SK-N-SH (cell line): ENCODE data around the gene CFTR. TPM values are rescaled to one million over a fixed set of nuclear protein-coding genes. Genes with fewer than 3 reads are reported as not detected.

Experiments
- CTCF ChIA-PET: fragments of 300-600, 350-600 bp; formaldehyde crosslinking; extraction: SDS; loops from one replicate; lab custom pipeline; 2021; lab: Yijun Ruan, JAX
- POLR2A ChIA-PET: fragments of 350-600 bp; sonication (Branson Sonifier 250); formaldehyde crosslinking; extraction: SDS; loops from one replicate; lab custom pipeline; 2020; ENCODE audit warnings: antibody characterized with exemption, inconsistent platforms; lab: Yijun Ruan, JAX
- DNase-seq: peaks from one replicate; pipeline ENCODE4 v3.0.0; 2012
- H2AFZ ChIP-seq: fragments of 200-600 bp; sonication (generic); 2 replicates; pipeline ENCODE4 v1.8.1; 2016; ENCODE audit warnings: antibody characterized with exemption, mild to moderate bottlenecking, low read depth
- H3F3A ChIP-seq: fragments of 200-600 bp; sonication (generic); replicated peaks from 2 replicates; pipeline ENCODE3; 2016; ENCODE audit warnings: antibody characterized with exemption, mild to moderate bottlenecking; ENCODE audit not compliant: insufficient read depth
- H3K27ac ChIP-seq, 2 experiments: fragments of 200-500 bp in 1 of 2; fragments of 200-600 bp in 1 of 2; sonication (Bioruptor generic) in 1 of 2; sonication (generic), shearing (Covaris generic) in 1 of 2; 2 replicates each; pipeline versions ENCODE4 v1.5.1 to v1.6.1; 2014 to 2016; ENCODE audit warnings: low read depth in 2 of 2, inconsistent platforms in 1 of 2, low read length in 1 of 2, mild to moderate bottlenecking in 1 of 2, mixed read lengths in 1 of 2
- H3K27me3 ChIP-seq: fragments of 200-600 bp; sonication (generic), shearing (Covaris generic); 2 replicates; pipeline ENCODE4 v1.6.1; 2016; ENCODE audit warnings: mixed run types; ENCODE audit not compliant: insufficient read depth
- H3K36me3 ChIP-seq, 2 experiments: fragments of 200-500 bp in 1 of 2; fragments of 200-600 bp in 1 of 2; sonication (Bioruptor generic) in 1 of 2; sonication (generic) in 1 of 2; replicated peaks in 1 of 2; 2 replicates each; pipeline versions ENCODE3 to v1.5.1; 2014 to 2016; ENCODE audit warnings: low read length in 1 of 2, mild to moderate bottlenecking in 1 of 2; ENCODE audit not compliant: insufficient read depth in 2 of 2, control insufficient read depth in 1 of 2
- H3K4me1 ChIP-seq, 2 experiments: fragments of 200-500 bp in 1 of 2; fragments of 200-600 bp in 1 of 2; sonication (Bioruptor generic) in 1 of 2; sonication (generic), shearing (Covaris generic) in 1 of 2; 2 replicates each; pipeline versions ENCODE4 v1.5.1 to v1.6.1; 2014 to 2016; ENCODE audit warnings: low read depth in 1 of 2, low read length in 1 of 2, mixed run types in 1 of 2; ENCODE audit not compliant: insufficient read depth in 2 of 2, control insufficient read depth in 1 of 2
- H3K4me2 ChIP-seq: fragments of 200-600 bp; sonication (generic), shearing (Covaris generic); 2 replicates; pipeline ENCODE4 v1.6.1; 2017; ENCODE audit warnings: mixed run types
- H3K4me3 ChIP-seq, 2 experiments: fragments of 200-500 bp in 1 of 2; fragments of 200-600 bp in 1 of 2; sonication (Bioruptor generic) in 1 of 2; sonication (generic), shearing (Covaris generic) in 1 of 2; 2 replicates each; pipeline versions ENCODE4 v1.5.1 to v1.8.1; 2014 to 2016; ENCODE audit warnings: low read depth in 2 of 2, inconsistent platforms in 1 of 2, low read length in 1 of 2, mild to moderate bottlenecking in 1 of 2, mixed read lengths in 1 of 2, moderate library complexity in 1 of 2
- H3K79me2 ChIP-seq: fragments of 200-600 bp; sonication (generic); 2 replicates; pipeline ENCODE4 v1.8.1; 2017; ENCODE audit warnings: mild to moderate bottlenecking; ENCODE audit not compliant: insufficient read depth
- H3K9ac ChIP-seq: fragments of 200-600 bp; sonication (generic); 2 replicates; pipeline ENCODE4 v1.6.1; 2017; ENCODE audit warnings: mixed run types
- H3K9me2 ChIP-seq: fragments of 200-600 bp; sonication (generic); 2 replicates; pipeline ENCODE4 v1.6.1; 2017; ENCODE audit warnings: mixed run types
- H3K9me3 ChIP-seq: fragments of 200-600 bp; sonication (generic); 2 replicates; pipeline ENCODE4 v1.6.1; 2017; ENCODE audit warnings: mixed run types, mild to moderate bottlenecking, moderate library complexity
- H4K20me1 ChIP-seq: fragments of 200-600 bp; sonication (generic); 2 replicates; pipeline ENCODE4 v1.6.1; 2017; ENCODE audit warnings: mild to moderate bottlenecking, mixed run types; ENCODE audit not compliant: insufficient read depth
- CTCF ChIP-seq: fragments of 200-600 bp; sonication (generic); IDR thresholded peaks from 2 replicates; pipeline ENCODE4 v1.6.1; 2017; ENCODE audit warnings: antibody characterized with exemption, mild to moderate bottlenecking, moderate library complexity
- ELF1 ChIP-seq: IDR thresholded peaks from 2 replicates; pipeline ENCODE4 v1.4.0; 2012
- EP300 ChIP-seq, 2 experiments: IDR thresholded peaks; 2 replicates each; pipeline versions ENCODE4 v1.4.0 to v1.6.1; 2012; ENCODE audit warnings: borderline replicate concordance in 1 of 2, low read depth in 1 of 2, low read length in 1 of 2
- EZH2phosphoT487 ChIP-seq: fragments of 200-600 bp; sonication (generic); IDR thresholded peaks from 2 replicates; pipeline ENCODE4 v1.6.1; 2017; ENCODE audit warnings: low read depth, mixed run types, mild to moderate bottlenecking, antibody characterized with exemption, moderate library complexity, borderline replicate concordance
- FOSL2 ChIP-seq: IDR thresholded peaks from 2 replicates; pipeline ENCODE4 v1.4.0; 2012; ENCODE audit warnings: low read depth, mild to moderate bottlenecking, moderate library complexity, borderline replicate concordance
- FOXJ3 ChIP-seq: sonication (generic); formaldehyde crosslinking; IDR thresholded peaks from 2 replicates; pipeline ENCODE4 v1.5.1; 2020; ENCODE audit warnings: mild to moderate bottlenecking, missing genetic modification reagents
- GABPA ChIP-seq: IDR thresholded peaks from 2 replicates; pipeline ENCODE4 v1.4.0; 2012; ENCODE audit warnings: low read depth, mild to moderate bottlenecking
- GATA2 ChIP-seq: sonication (generic); formaldehyde crosslinking; IDR thresholded peaks from 2 replicates; pipeline ENCODE4 v1.5.0; 2020; ENCODE audit warnings: mild to moderate bottlenecking, missing genetic modification reagents
- IRF3 ChIP-seq: fragments of 150-350 bp; IDR thresholded peaks from 2 replicates; pipeline ENCODE4 v1.6.1; 2016; ENCODE audit warnings: mild to moderate bottlenecking, low read depth, low read length
- MAX ChIP-seq: IDR thresholded peaks from 2 replicates; pipeline ENCODE4 v1.4.0; 2012; ENCODE audit warnings: low read depth
- MEF2A ChIP-seq: IDR thresholded peaks from 2 replicates; pipeline ENCODE4 v1.4.0; 2012; ENCODE audit warnings: low read depth, borderline replicate concordance
- PBX3 ChIP-seq: IDR thresholded peaks from 2 replicates; pipeline ENCODE4; 2012
- POLR2AphosphoS5 ChIP-seq: IDR thresholded peaks from 2 replicates; pipeline ENCODE4 v1.6.1; 2012; ENCODE audit warnings: low read depth, low read length
- RFX5 ChIP-seq: IDR thresholded peaks from 2 replicates; pipeline ENCODE4 v1.6.1; 2012; ENCODE audit warnings: mild to moderate bottlenecking, improper control_type of control experiment, low read length
- SMC3 ChIP-seq: IDR thresholded peaks from 2 replicates; pipeline ENCODE4 v1.6.1; 2012; ENCODE audit warnings: low read depth, low read length, improper control_type of control experiment
- TAF1 ChIP-seq: IDR thresholded peaks from 2 replicates; pipeline ENCODE4 v1.6.1; 2012; ENCODE audit warnings: low read depth, mild to moderate bottlenecking, low read length, moderate library complexity, borderline replicate concordance
- TCF12 ChIP-seq: IDR thresholded peaks from 2 replicates; pipeline ENCODE4 v1.4.0; 2012
- YY1 ChIP-seq: IDR thresholded peaks from 2 replicates; pipeline ENCODE4 v1.4.0; 2012; ENCODE audit warnings: low read depth, mild to moderate bottlenecking
- polyA plus RNA-seq, 3 experiments: library from polyadenylated mRNA; depleted of rRNA; stranded (reverse); fragments of >200 nt; gene quantifications; 2 replicates each; pipeline ENCODE4 v1.2.3, GENCODE V29; 2012

CFTR gene
- polyA plus RNA-seq, 1 of the 3 experiments (the other 2 are of a cell fraction): not detected

GRCh38 chr7:117472335-117472734 is 7.5 kb upstream of the CFTR start:
- CTCF ChIA-PET: interaction anchor here (0.8 kb wide), 1 partner anchor 78 kb away, joined by 4 read pairs; no protein-coding TSS in a partner anchor
- H3K4me2 ChIP-seq: no peak overlapping the region
- no peaks in the 10 kb centered on the region for H3K9me2 ChIP-seq
- POLR2A ChIA-PET: no interaction called here
- no peaks in the 10 kb centered on the region for H3K36me3 ChIP-seq
- no peaks in the 10 kb centered on the region for H3K4me1 ChIP-seq
- no peaks in the 10 kb centered on the region; the same call in 1 of the 2 replicates for H3K27me3 ChIP-seq
- no peak overlapping the region for H3K27ac ChIP-seq
- no peaks in the 10 kb centered on the region for H3K79me2 ChIP-seq
- TF ChIP-seq PBX3 (no peak), EZH2phosphoT487 (no peak), GATA2 (CRISPR knock-in tag) (no peak), CTCF (no peak), EP300 (IDR thresholded peaks at IDR 0.05; ENCODE audit: borderline replicate concordance in 1 of 2, low read depth in 1 of 2, low read length in 1 of 2) (no peak), RFX5 (no peak), SMC3 (no peak), TAF1 (no peak), FOSL2 (no peak), POLR2AphosphoS5 (no peak), GABPA (no peak), MAX (no peak), YY1 (no peak), IRF3 (no peak), MEF2A (no peak), TCF12 (no peak), ELF1 (no peak), FOXJ3 (CRISPR knock-in tag) (no peak)
- no peaks in the 10 kb centered on the region for H4K20me1 ChIP-seq
- no peaks in the 10 kb centered on the region for H3F3A ChIP-seq
- no peak overlapping the region for H2AFZ ChIP-seq
- no peak overlapping the region for H3K9ac ChIP-seq
- no peak overlapping the region for H3K4me3 ChIP-seq
- DNase-seq: no peak
- H3K9me3 ChIP-seq: no peaks in the 10 kb centered on the region
